GM12801 (cell line): ENCODE data around the gene TNFRSF19.

Experiments
- TF ChIP-seq, protein P1 (sequence below): IDR thresholded peaks from one replicate; pipeline ENCODE4 v1.5.1; 2011; ENCODE audit warnings: control low read depth; ENCODE audit not compliant: insufficient read length; ENCODE audit errors: extremely low read depth

The TNFRSF19 gene

DNA sequence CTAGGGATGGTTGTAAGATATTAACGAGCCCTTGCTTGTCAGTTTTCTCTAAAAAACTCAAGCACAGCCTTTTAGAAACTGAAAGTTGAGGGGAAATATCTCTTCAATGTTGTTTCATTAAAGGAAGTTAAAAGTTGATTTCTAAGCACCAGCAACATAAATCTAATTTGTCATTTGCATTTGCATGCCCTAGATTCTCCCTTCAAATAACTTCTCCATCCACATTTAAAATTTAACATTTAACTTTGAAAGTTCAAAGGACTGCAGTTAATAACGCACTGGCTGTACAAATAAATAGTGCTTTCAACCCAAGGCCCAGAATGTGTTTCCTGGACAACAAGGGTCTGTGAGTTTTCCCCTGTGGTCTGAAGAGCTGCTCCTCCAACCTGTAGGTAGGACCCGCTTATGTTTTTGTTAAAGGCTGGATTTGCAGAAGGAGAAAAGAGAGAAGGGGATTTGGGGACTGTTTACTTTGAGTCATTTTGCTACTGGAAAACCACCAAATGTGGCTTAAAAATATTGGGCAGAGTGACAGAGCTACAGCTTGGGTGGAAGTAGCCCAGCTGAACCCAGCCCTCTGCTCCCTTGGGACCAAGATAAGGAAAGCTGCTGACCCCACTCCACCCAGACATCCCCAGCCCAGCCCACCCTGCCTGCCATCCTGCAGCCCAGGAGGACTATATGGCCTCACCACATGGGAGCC, 39.8 kb downstream of the TNFRSF19 start:
- TF ChIP-seq, protein P1, sequence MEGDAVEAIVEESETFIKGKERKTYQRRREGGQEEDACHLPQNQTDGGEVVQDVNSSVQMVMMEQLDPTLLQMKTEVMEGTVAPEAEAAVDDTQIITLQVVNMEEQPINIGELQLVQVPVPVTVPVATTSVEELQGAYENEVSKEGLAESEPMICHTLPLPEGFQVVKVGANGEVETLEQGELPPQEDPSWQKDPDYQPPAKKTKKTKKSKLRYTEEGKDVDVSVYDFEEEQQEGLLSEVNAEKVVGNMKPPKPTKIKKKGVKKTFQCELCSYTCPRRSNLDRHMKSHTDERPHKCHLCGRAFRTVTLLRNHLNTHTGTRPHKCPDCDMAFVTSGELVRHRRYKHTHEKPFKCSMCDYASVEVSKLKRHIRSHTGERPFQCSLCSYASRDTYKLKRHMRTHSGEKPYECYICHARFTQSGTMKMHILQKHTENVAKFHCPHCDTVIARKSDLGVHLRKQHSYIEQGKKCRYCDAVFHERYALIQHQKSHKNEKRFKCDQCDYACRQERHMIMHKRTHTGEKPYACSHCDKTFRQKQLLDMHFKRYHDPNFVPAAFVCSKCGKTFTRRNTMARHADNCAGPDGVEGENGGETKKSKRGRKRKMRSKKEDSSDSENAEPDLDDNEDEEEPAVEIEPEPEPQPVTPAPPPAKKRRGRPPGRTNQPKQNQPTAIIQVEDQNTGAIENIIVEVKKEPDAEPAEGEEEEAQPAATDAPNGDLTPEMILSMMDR = no peak

DNA sequence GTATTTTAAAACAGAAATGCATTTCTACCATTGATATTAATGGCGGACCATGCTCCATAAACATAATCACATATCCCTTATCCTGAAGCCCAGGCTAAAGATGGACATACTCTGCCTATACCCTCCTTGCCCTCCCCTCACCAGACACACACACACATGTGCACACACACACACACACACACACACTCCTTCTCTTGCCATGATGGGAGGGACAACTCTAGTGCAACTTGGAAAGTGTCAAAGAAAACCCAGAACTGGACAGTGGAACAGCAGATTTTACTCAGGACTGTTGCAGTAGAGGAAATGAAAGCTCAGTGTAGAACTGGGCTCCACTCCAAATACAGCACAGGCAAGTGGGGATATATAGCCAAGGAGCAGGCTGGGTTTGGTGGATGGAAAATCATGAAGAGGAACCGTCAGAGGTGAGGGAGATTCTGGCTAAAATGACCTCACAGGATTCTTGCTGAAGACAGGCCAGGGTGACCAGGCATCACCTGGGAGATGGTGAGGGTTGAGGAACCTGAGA, 40.8 kb downstream of the TNFRSF19 start:
- TF ChIP-seq, protein P1 = no peak

DNA sequence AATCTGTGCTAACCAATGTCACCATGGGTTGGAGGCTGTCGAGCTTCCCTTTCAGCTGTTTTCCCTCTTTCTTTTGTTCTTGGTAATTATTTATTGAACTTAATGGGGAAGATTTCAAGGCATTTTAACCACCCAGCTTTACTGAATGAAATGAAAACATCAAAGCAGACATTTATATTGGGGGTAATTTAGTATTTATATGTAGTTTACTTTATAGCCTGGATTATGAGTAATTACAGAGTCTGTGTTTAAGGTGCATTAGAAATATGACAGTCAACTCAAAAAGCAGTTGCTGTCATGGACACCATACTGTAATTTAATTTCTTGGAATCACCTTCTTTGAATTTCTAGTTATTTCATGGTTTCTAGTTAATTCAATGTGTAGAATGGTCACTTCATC, 42.0 kb downstream of the TNFRSF19 start:
- TF ChIP-seq, protein P1 = no peak

DNA sequence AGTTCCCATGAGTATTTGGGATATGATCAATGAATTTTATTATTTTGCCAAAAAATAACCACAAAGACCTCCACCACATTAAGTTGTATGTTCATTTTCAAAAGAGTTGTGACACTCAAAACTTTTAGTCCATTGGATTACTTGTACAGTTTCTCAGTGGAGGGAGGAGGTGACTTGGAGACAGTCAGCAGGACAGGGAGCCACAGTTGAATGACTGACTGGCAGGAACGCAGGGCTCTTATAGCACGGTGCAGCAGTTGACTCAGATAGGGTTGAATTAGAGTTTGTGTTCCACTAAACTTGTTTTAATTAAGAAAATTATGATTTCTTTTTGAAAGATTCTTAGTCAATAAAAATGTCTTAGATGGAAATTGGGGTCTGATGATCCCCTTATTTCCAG, 42.5 kb downstream of the TNFRSF19 start:
- TF ChIP-seq, protein P1 = no peak

DNA sequence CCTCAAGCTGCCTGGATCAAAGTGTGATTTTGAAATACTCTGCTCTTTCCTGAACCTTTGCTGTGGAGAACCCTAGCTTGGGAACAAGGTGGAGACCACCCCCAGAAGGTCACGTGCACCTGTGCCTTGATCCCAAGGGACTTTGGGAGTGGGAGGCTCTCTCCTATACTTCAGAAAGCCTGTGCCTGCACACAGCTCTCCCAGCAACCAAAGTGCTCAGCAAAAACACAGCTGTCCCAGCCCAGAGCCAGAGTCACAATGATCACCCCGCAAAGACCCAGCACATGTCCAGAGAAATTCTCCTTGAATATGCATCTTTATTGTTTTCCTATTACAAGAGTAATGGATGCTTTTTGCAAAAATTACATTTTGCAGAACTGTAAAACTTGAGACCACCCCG, 43.4 kb downstream of the TNFRSF19 start:
- TF ChIP-seq, protein P1 = no peak

DNA sequence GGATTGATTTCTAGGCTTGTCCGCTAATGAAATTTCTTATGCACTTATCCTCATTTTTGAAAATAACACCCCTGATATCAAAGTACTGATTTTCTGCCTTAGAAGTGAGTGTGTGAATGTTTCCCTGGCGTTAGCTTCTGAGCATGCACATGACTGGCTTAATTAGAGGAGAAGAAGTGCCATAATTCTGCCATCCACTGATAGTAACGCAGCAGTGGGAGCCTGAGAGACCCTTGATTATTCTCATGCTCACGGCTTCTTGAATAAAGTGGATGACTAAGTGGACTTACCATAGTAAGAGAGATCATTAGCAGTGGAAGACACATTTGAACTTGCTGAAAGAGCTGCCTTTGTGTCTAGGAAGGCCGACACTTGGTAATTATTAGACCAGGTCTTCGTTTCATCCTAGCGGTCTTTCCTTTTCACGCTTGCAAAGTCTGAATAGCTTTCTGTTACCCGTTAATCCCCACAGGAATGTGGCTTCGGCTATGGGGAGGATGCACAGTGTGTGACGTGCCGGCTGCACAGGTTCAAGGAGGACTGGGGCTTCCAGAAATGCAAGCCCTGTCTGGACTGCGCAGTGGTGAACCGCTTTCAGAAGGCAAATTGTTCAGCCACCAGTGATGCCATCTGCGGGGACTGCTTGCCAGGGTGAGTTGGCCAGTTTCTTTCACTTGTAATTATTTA, 45.3 kb downstream of the TNFRSF19 start:
- TF ChIP-seq, protein P1 = no peak

DNA sequence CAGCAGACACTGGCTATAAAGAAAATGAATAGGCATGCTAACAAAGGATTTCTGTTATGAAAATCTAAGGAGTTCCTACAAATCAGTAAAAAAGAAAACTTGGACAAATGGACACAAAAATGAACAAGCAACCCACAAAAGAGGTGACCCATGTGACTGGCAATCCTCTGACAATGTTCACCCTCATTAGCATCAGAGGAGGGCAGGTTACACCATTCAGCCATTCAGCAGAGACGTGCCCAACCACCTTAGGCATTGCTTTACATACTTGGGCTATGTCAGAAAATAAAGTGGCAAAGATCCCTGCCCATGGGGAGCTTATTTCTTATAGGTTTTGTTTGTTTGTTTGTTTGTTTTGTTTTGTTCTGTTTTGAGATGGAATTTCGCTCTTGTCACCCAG, 46.0 kb downstream of the TNFRSF19 start:
- TF ChIP-seq, protein P1 = no peak
